GM06990 (cell line): ENCODE data around the gene MSI2.
"Not testable (repeated sequence)": the region's sequence is repeated elsewhere in the genome, so short reads cannot be mapped to it uniquely, and the experiment has no call there.

Source experiments
- DNase-seq: peaks from one replicate; pipeline ENCODE4 v3.0.0-alpha.2; 2011; ENCODE audit not compliant: insufficient read length; ENCODE audit errors: extremely low read depth
- H3K27me3 ChIP-seq: replicated peaks from 2 replicates; pipeline ENCODE4 v1.6.0; 2011; ENCODE audit warnings: low read length; ENCODE audit not compliant: control insufficient read depth, insufficient read depth
- H3K36me3 ChIP-seq: 2 replicates; pipeline ENCODE4 v1.5.1; 2011; ENCODE audit warnings: low read length; ENCODE audit not compliant: control insufficient read depth, insufficient read depth
- H3K4me3 ChIP-seq: replicated peaks from 2 replicates; pipeline ENCODE4 v1.5.1; 2011; ENCODE audit warnings: low read depth, mild to moderate bottlenecking, control low read depth, low read length
- TF ChIP-seq, protein P1 (sequence below): IDR thresholded peaks from 2 replicates; pipeline ENCODE4 v1.5.1; 2011; ENCODE audit warnings: low read length, control low read depth, mild to moderate bottlenecking, inconsistent platforms; ENCODE audit not compliant: insufficient read depth, poor library complexity, severe bottlenecking

MSI2 gene

DNA sequence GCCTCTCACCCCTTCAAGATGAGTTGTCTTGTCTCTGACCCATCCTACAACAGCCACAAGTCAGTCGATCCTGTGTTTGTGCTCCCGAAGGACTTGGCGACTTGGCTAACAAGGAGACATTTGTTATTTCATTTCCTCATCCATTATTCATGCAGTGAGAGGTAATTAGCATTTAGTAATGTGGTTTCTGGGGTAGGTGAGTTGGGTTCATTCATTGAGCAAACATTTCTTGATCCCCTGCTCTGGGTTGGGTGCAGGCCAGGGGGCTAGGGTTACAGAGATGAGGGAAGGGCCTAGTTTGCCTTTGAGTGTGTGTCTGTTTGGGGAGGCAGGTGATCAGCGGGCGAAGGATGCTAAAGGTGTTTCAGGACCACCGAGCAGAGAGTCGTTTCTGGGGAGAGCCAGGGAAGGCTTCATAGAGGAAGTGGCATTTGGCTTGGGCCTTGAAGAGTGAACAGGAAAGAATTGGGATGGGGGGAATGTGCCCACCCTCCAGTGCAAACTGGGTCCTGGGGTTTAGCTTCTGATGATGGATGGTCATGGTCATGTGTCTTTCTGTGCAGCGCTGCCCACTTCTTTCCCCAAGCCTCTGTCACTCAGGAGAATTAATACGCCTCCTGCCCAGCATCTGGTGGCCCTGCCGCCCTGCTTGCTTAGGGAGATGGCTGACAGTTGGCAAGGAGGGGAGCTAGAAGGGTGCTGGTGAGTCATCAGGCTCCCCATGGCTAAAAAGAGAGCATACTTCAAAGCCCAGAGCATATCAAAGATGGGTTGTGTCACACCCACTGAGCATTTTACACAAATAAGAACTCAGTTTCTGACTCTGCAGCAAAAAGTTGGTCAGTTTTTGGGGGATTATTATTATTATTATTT is 38.5 kb downstream of the MSI2 start:
- Histone ChIP-seq H3K27me3 (no peaks in the 10 kb centered on the region), H3K4me3 (no peak overlapping the region), H3K36me3 (peaks cover 6% of the 10 kb centered on the region)
- DNase-seq = no peak
- TF ChIP-seq, protein P1, sequence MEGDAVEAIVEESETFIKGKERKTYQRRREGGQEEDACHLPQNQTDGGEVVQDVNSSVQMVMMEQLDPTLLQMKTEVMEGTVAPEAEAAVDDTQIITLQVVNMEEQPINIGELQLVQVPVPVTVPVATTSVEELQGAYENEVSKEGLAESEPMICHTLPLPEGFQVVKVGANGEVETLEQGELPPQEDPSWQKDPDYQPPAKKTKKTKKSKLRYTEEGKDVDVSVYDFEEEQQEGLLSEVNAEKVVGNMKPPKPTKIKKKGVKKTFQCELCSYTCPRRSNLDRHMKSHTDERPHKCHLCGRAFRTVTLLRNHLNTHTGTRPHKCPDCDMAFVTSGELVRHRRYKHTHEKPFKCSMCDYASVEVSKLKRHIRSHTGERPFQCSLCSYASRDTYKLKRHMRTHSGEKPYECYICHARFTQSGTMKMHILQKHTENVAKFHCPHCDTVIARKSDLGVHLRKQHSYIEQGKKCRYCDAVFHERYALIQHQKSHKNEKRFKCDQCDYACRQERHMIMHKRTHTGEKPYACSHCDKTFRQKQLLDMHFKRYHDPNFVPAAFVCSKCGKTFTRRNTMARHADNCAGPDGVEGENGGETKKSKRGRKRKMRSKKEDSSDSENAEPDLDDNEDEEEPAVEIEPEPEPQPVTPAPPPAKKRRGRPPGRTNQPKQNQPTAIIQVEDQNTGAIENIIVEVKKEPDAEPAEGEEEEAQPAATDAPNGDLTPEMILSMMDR = no peak

DNA sequence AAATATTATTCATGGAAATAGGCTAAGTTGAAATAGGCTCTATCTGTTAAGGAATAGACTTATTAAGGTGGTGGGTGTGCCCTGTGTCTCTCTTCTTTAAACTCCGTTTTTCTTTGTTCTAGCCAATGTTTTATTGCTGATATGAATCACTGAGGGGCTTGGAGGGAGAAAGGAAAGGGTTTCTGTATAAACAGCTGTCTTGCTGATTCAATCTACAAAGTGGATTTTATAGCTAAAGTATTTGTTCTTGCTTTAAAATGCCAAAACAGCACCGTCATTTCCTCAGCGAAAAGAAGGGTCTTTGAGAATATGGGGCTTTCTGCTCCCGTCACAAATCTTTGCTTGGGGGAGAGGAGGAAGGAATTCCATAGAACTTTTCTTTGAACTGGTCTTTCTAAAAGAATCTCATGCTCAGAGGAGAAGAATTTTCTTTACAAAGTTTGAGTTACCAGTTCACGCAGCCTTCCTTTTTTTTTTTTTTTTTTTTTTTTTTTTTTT is 39.3 kb downstream of the MSI2 start:
- no peak for DNase-seq
- TF ChIP-seq, protein P1 = no peak
- peaks cover 8% of the 10 kb centered on the region for H3K36me3 ChIP-seq
- no peak overlapping the region for H3K4me3 ChIP-seq
- no peaks in the 10 kb centered on the region for H3K27me3 ChIP-seq

DNA sequence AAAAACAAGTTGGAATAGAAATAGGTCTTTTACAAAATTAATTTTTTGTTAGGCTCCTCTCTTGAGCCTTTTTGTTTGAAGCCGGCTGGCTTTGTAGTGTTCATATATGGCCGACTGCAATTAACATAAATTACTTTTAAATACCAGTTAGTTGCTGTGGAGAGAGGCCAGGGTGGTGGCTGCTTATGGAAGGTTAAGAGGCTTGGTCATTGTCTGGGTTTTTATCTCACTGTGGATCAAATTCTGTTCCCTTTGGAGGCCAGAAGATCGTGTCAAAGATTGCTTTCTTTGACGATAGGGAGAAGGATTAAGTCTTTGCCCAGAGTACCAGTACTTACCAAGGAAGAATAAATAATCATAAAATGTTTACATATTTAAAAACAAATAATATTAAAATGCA is 39.9 kb downstream of the MSI2 start:
- Histone ChIP-seq H3K4me3 (no peak overlapping the region), H3K27me3 (no peaks in the 10 kb centered on the region), H3K36me3 (peaks cover 9% of the 10 kb centered on the region)
- TF ChIP-seq, protein P1 = no peak
- DNase-seq = no peak

DNA sequence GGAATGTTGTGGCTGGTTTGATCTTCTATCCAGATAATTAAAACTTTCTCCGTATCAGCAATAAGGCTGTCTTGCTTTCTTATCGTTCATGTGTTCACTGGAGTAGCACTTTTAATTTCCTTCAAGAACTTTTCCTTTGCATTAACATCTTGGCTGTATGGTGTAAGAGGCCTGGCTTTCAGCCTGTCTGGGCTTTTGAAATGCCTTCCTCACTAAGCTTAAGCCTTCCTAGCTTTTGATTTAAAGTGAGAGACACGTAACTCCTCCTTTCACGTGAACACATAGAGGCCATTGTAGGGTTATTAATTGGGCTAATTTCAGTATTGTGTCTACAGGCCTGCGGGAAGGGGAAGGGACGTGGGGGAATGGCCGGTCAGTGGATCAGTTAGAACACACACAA is 42.9 kb downstream of the MSI2 start:
- TF ChIP-seq, protein P1 = no peak
- no peak for DNase-seq
- peaks cover 8% of the 10 kb centered on the region for H3K36me3 ChIP-seq
- H3K27me3 ChIP-seq = no peaks in the 10 kb centered on the region
- no peak overlapping the region for H3K4me3 ChIP-seq

DNA sequence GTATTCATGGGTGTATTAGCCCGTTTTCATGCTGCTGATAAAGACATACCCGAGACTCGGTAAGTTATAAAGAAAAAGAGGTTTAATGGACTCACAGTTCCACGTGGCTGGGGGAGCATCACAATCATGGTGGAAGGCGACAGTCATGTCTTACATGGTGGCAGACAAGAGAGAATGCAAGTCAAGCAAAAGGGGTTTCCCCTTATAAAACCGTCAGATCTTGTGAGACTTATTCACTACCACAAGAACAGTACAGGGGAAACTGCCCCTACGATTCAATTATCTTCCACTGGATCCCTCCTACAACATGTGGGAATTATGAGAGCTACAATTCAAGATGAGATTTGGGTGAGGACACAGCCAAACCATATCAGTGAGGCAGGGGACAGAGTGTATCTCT is 44.3 kb downstream of the MSI2 start:
- not testable (repeated sequence) for H3K36me3 ChIP-seq, DNase-seq

DNA sequence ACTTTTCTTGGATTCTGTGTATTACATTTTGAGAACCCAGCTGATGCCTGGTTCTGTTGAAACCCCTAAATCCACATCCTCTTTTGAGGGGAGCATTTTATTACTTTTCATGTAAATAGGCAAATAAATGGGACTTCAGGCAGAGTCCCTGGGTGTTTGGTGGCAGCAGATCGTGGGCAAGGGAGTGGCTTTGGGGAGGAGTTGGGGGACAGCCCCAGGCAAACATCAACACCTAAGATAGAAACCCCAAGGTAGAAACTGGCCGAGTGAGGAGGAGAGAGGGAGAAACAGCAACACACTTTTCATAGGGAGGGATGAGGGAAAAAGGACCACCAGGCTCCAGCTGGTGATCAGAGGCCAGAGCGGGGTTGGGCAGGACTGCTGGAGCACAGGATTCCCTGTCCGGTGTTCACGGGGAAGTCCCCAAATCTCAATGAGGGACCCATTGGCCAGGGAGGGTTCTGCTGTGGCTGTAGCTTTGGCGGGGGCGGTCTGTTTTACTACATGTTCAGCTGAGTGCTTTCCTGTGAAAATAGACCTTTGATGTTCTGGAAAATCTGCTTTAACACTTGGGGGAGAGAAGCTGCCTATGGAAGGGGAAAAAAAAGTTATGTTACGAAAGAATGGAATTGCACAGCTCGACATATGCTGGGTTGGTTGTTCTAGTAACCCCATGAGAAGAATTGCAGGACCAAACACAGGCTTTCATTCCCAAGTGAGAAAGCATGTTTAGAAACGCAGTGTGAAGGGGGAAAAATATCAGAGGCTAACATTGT is 46.6 kb downstream of the MSI2 start:
- TF ChIP-seq, protein P1 = no peak
- no peak for DNase-seq
- Histone ChIP-seq H3K36me3 (peaks cover 10% of the 10 kb centered on the region), H3K27me3 (no peaks in the 10 kb centered on the region), H3K4me3 (no peak overlapping the region)

More for the DNA sequence above, 44.3 kb downstream of the MSI2 start:
- not testable (repeated sequence) for H3K27me3 ChIP-seq, H3K4me3 ChIP-seq
